H1 (cell line): ENCODE data around the gene OR5M11. TPM values are rescaled to one million over a fixed set of nuclear protein-coding genes. Genes with fewer than 3 reads are reported as not detected.

Experiments
- CTCF ChIA-PET: fragments of 300-600 bp; sonication (Branson Sonifier 250); formaldehyde crosslinking; loops from one replicate; lab custom pipeline; 2021; ENCODE audit not compliant: partially characterized antibody; lab: Charles Lee
- POLR2A ChIA-PET: fragments of 300-600 bp; sonication (Branson Sonifier 250); formaldehyde crosslinking; loops from one replicate; lab custom pipeline; 2021; ENCODE audit warnings: inconsistent platforms; ENCODE audit not compliant: partially characterized antibody; lab: Charles Lee
- DNase-seq, 2 experiments: peaks; one replicate each; pipeline versions ENCODE4 v3.0.0 to v3.0.0-alpha.2; 2010 to 2022; ENCODE audit warnings: low spot score in 2 of 2, low read depth in 1 of 2, mixed read lengths in 1 of 2
- FAIRE-seq: peaks from 2 replicates; lab custom pipeline; 2011; peaks lifted over from hg19 to GRCh38; lab: Jason Lieb, UNC
- H2AFZ ChIP-seq: 2 replicates; pipeline ENCODE4 v1.8.1; 2012; ENCODE audit warnings: low read length, inconsistent platforms
- H2AK5ac ChIP-seq: 2 replicates; pipeline ENCODE4 v1.6.1; 2013; ENCODE audit warnings: low read depth, low read length
- H2BK120ac ChIP-seq: replicated peaks from 2 replicates; pipeline ENCODE3; 2013; ENCODE audit warnings: low read depth, low read length, inconsistent platforms
- H2BK12ac ChIP-seq: 2 replicates; pipeline ENCODE4 v1.6.1; 2013; ENCODE audit warnings: low read depth, low read length
- H2BK15ac ChIP-seq: 2 replicates; pipeline ENCODE4 v1.6.1; 2013; ENCODE audit warnings: low read length
- H2BK20ac ChIP-seq: 2 replicates; pipeline ENCODE4 v1.6.1; 2013; ENCODE audit warnings: low read length
- H2BK5ac ChIP-seq: 2 replicates; pipeline ENCODE4 v1.6.1; 2013; ENCODE audit warnings: low read depth, low read length
- H3K14ac ChIP-seq: 2 replicates; pipeline ENCODE4 v1.6.1; 2013; ENCODE audit warnings: inconsistent platforms; ENCODE audit not compliant: insufficient read length
- H3K18ac ChIP-seq: 2 replicates; pipeline ENCODE4 v1.6.1; 2013; ENCODE audit warnings: low read length; ENCODE audit errors: extremely low read depth
- H3K23ac ChIP-seq: 2 replicates; pipeline ENCODE4 v1.6.1; 2013; ENCODE audit warnings: inconsistent platforms; ENCODE audit not compliant: insufficient read length
- H3K23me2 ChIP-seq: 2 replicates; pipeline ENCODE4 v1.6.1; 2013; ENCODE audit warnings: low read depth, low read length
- H3K27ac ChIP-seq: 2 replicates; pipeline ENCODE4 v1.6.1; 2011; ENCODE audit warnings: low read depth, low read length, inconsistent platforms
- H3K27me3 ChIP-seq, 4 experiments: replicated peaks in 1 of 4; 1 replicate in 1 of 4; 2 replicates in 3 of 4; pipeline versions ENCODE4 v1.6.1 to v1.8.1; 2011 to 2013; ENCODE audit warnings: low read length in 3 of 4, mild to moderate bottlenecking in 3 of 4, inconsistent platforms in 2 of 4, mixed read lengths in 2 of 4, moderate library complexity in 1 of 4; ENCODE audit not compliant: control insufficient read depth in 3 of 4, insufficient read depth in 3 of 4; ENCODE audit errors: extremely low read depth in 1 of 4
- H3K36me3 ChIP-seq, 4 experiments: 2 replicates each; pipeline versions ENCODE4 v1.6.1 to v1.8.1; 2011 to 2013; ENCODE audit warnings: mild to moderate bottlenecking in 4 of 4, low read length in 3 of 4, moderate library complexity in 2 of 4, control low read depth in 1 of 4, inconsistent platforms in 1 of 4; ENCODE audit not compliant: insufficient read depth in 4 of 4, control insufficient read depth in 2 of 4
- H3K4ac ChIP-seq: replicated peaks from 2 replicates; pipeline ENCODE3; 2013; ENCODE audit warnings: low read length, low read depth, mixed read lengths, inconsistent platforms; ENCODE audit not compliant: insufficient read length
- H3K4me1 ChIP-seq, 4 experiments: replicated peaks in 1 of 4; 1 replicate in 1 of 4; 2 replicates in 3 of 4; pipeline versions ENCODE4 v1.6.1 to v1.8.1; 2011 to 2013; ENCODE audit warnings: low read length in 3 of 4, inconsistent platforms in 2 of 4, mixed read lengths in 1 of 4; ENCODE audit not compliant: insufficient read depth in 4 of 4, control insufficient read depth in 3 of 4
- H3K4me2 ChIP-seq, 2 experiments: 2 replicates each; pipeline versions ENCODE4 v1.6.1 to v1.8.1; 2011 to 2013; ENCODE audit warnings: low read depth in 2 of 2, low read length in 2 of 2, control low read depth in 1 of 2, inconsistent platforms in 1 of 2, mild to moderate bottlenecking in 1 of 2; ENCODE audit not compliant: insufficient read depth in 1 of 2
- H3K4me3 ChIP-seq, 4 experiments: fragments of 200-600, 300-600 bp in 1 of 4; sonication (generic), shearing (Covaris generic), sonication (Bioruptor Twin) in 1 of 4; 2 replicates each; pipeline versions ENCODE4 v1.5.1 to v1.8.1; 2011 to 2016; ENCODE audit warnings: low read length in 4 of 4, low read depth in 3 of 4, control low read depth in 2 of 4, inconsistent platforms in 2 of 4, mild to moderate bottlenecking in 2 of 4, mixed read lengths in 1 of 4, moderate library complexity in 1 of 4; ENCODE audit not compliant: insufficient read depth in 2 of 4; ENCODE audit errors: extremely low read depth in 1 of 4
- H3K56ac ChIP-seq: replicated peaks from 2 replicates; pipeline ENCODE3; 2013; ENCODE audit warnings: low read depth, mild to moderate bottlenecking, mixed read lengths, low read length, inconsistent platforms; ENCODE audit not compliant: insufficient read length
- H3K79me1 ChIP-seq: 2 replicates; pipeline ENCODE4 v1.6.1; 2013; ENCODE audit warnings: low read depth, low read length, control low read depth
- H3K79me2 ChIP-seq, 2 experiments: 2 replicates each; pipeline versions ENCODE4 v1.6.1 to v1.8.1; 2012 to 2013; ENCODE audit warnings: low read length in 2 of 2, mild to moderate bottlenecking in 2 of 2, inconsistent platforms in 1 of 2; ENCODE audit not compliant: insufficient read depth in 2 of 2, control insufficient read depth in 1 of 2
- H3K9ac ChIP-seq, 4 experiments: replicated peaks in 1 of 4; 1 replicate in 1 of 4; 2 replicates in 3 of 4; pipeline versions ENCODE4 v1.6.1 to v1.8.1; 2011 to 2013; ENCODE audit warnings: low read depth in 3 of 4, low read length in 3 of 4, control low read depth in 2 of 4, mild to moderate bottlenecking in 2 of 4, moderate library complexity in 2 of 4, inconsistent platforms in 1 of 4; ENCODE audit errors: extremely low read depth in 1 of 4
- H3K9me3 ChIP-seq, 2 experiments: 2 replicates each; pipeline versions ENCODE4 v1.6.1 to v1.8.1; 2012 to 2013; ENCODE audit warnings: mild to moderate bottlenecking in 2 of 2, moderate library complexity in 2 of 2, control low read depth in 1 of 2, inconsistent platforms in 1 of 2, low read depth in 1 of 2, low read length in 1 of 2, mixed read lengths in 1 of 2; ENCODE audit not compliant: insufficient read depth in 2 of 2
- H4K20me1 ChIP-seq, 2 experiments: replicated peaks in 1 of 2; 2 replicates each; pipeline versions ENCODE3 to v1.8.1; 2011 to 2013; ENCODE audit warnings: inconsistent platforms in 2 of 2, low read length in 2 of 2, mild to moderate bottlenecking in 1 of 2; ENCODE audit not compliant: insufficient read depth in 2 of 2, control insufficient read depth in 1 of 2
- H4K5ac ChIP-seq: 2 replicates; pipeline ENCODE4 v1.6.1; 2013; ENCODE audit warnings: low read length, low read depth, mixed read lengths, inconsistent platforms; ENCODE audit not compliant: insufficient read length
- H4K8ac ChIP-seq: 2 replicates; pipeline ENCODE4 v1.8.0; 2013; ENCODE audit warnings: mild to moderate bottlenecking, moderate library complexity, low read length, inconsistent platforms; ENCODE audit not compliant: insufficient read depth; ENCODE audit errors: extremely low read depth
- H4K91ac ChIP-seq: replicated peaks from 2 replicates; pipeline ENCODE3; 2013; ENCODE audit warnings: low read length, mixed read lengths, inconsistent platforms; ENCODE audit not compliant: insufficient read length
- ATF3 ChIP-seq: IDR thresholded peaks from 2 replicates; pipeline ENCODE4 v1.6.1; 2011; ENCODE audit warnings: low read depth, mild to moderate bottlenecking, low read length; ENCODE audit not compliant: insufficient read depth
- CBX5 ChIP-seq: fragments of 300-800, 300-1000 bp; sonication (generic); IDR thresholded peaks from 2 replicates; pipeline ENCODE4 v1.7.1; 2016; ENCODE audit warnings: antibody characterized with exemption, low read length, low read depth
- E2F6 ChIP-seq: IDR thresholded peaks from 2 replicates; pipeline ENCODE4 v1.6.1; 2012; ENCODE audit warnings: inconsistent platforms
- JUND ChIP-seq: IDR thresholded peaks from 2 replicates; pipeline ENCODE4 v1.6.1; 2011; ENCODE audit warnings: mild to moderate bottlenecking, improper control_type of control experiment, low read length
- NANOG ChIP-seq: IDR thresholded peaks from 2 replicates; pipeline ENCODE4 v1.6.1; 2011; ENCODE audit warnings: low read length, low read depth, mild to moderate bottlenecking, inconsistent platforms; ENCODE audit not compliant: insufficient read depth, poor library complexity, severe bottlenecking
- RBBP5 ChIP-seq: IDR thresholded peaks from 2 replicates; pipeline ENCODE4 v1.7.1; 2012; ENCODE audit warnings: low read depth, mild to moderate bottlenecking, inconsistent platforms, low read length, moderate library complexity, borderline replicate concordance
- RFX5 ChIP-seq: IDR thresholded peaks from 2 replicates; pipeline ENCODE4 v1.6.1; 2011; ENCODE audit warnings: low read depth, low read length, improper control_type of control experiment, borderline replicate concordance
- RNF2 ChIP-seq: fragments of 200-900, 300-1000 bp; sonication (generic); IDR thresholded peaks from 2 replicates; pipeline ENCODE4 v1.7.1; 2016; ENCODE audit warnings: borderline replicate concordance, low read depth, mild to moderate bottlenecking, antibody characterized with exemption, low read length; ENCODE audit not compliant: poor library complexity, severe bottlenecking; ENCODE audit errors: missing control alignments
- SIRT6 ChIP-seq: IDR thresholded peaks from one replicate; pipeline ENCODE4 v1.7.1; 2012; ENCODE audit warnings: low read length, inconsistent platforms
- SIX5 ChIP-seq: IDR thresholded peaks from 2 replicates; pipeline ENCODE4 v1.6.1; 2011; ENCODE audit warnings: mild to moderate bottlenecking, low read depth, low read length
- SP1 ChIP-seq: IDR thresholded peaks from 2 replicates; pipeline ENCODE4 v1.6.1; 2011; ENCODE audit warnings: low read depth, low read length
- TCF12 ChIP-seq: IDR thresholded peaks from 2 replicates; pipeline ENCODE4 v1.6.1; 2011; ENCODE audit warnings: low read depth, mild to moderate bottlenecking, low read length
- TEAD4 ChIP-seq: IDR thresholded peaks from 2 replicates; pipeline ENCODE4 v1.6.1; 2012; ENCODE audit warnings: low read depth, low read length, inconsistent platforms, mixed read lengths
- WGBS, 2 experiments: shearing (Covaris generic) in 1 of 2; methylation state at CpG; one replicate each; pipeline versions ENCODE4 v1.1.6 to v1.1.7; 2013 to 2015; ENCODE audit warnings: low lambda C conversion rate in 2 of 2, mixed read lengths in 2 of 2, inconsistent platforms in 1 of 2, low coverage in 1 of 2, missing lambda C conversion rate in 1 of 2; ENCODE audit not compliant: insufficient replicate concordance in 2 of 2, insufficient coverage in 1 of 2, insufficient read length in 1 of 2; ENCODE audit errors: extremely low coverage in 1 of 2, missing lambda C conversion rate in 1 of 2; 5-methylcytosine and 5-hydroxymethylcytosine counted together
- polyA plus RNA-seq, 7 experiments: library from polyadenylated mRNA; depleted of rRNA in 3 of 7; stranded (reverse) in 5 of 7; unstranded in 2 of 7; fragments of >200 nt in 5 of 7; fragments of 200-250 nt in 2 of 7; gene quantifications; 1 replicate in 5 of 7; 2 replicates in 1 of 7; 4 replicates in 1 of 7; pipeline versions ENCODE4 v1.2.1 to v1.2.3, GENCODE V29; 2011 to 2013; ENCODE audit warnings: missing spikeins in 2 of 7, mixed read lengths in 2 of 7
- total RNA-seq: library from RNA; stranded (reverse); fragmentation: NEBNext Ultra II Directional; extraction: Animal tissue kit (Norgen Biotek cat#: 25700); gene quantifications from 2 replicates; pipeline ENCODE4 v1.2.1, GENCODE V29; 2021

OR5M11 gene
- total and polyA plus RNA-seq, 2 of the 8 experiments (the other 6 are each of a cell fraction or from before 2014, with no cell fraction given) = 0.08 TPM; not detected in 1

- Histone ChIP-seq H2BK15ac (no peak overlapping the region), H3K27ac (no peak overlapping the region), H4K20me1 (no peaks in the 10 kb centered on the region), H3K23ac (no peak overlapping the region), H3K9ac (no peak overlapping the region), H3K4ac (no peak overlapping the region), H3K23me2 (no peaks in the 10 kb centered on the region), H3K9me3 (no peaks in the 10 kb centered on the region), H3K36me3 (no peaks in the 10 kb centered on the region), H3K4me2 (no peak overlapping the region), H3K18ac (no peak overlapping the region), H2BK20ac (no peak overlapping the region), H3K79me1 (no peaks in the 10 kb centered on the region), H4K5ac (no peak overlapping the region), H2BK5ac (no peak overlapping the region), H2AFZ (no peak overlapping the region), H4K8ac (no peak overlapping the region), H3K56ac (no peak overlapping the region), H3K79me2 (no peaks in the 10 kb centered on the region), H2BK120ac (no peak overlapping the region), H4K91ac (no peak overlapping the region), H3K27me3 (no peaks in the 10 kb centered on the region), H3K4me3 (no peak overlapping the region), H3K14ac (no peak overlapping the region), H2BK12ac (no peak overlapping the region), H3K4me1 (no peaks in the 10 kb centered on the region), H2AK5ac (no peak overlapping the region)
- POLR2A ChIA-PET = no interaction called here
- FAIRE-seq (no peak), DNase-seq (no peak)
- WGBS, 2 experiments = 95% methylated on average over 1 of the region's 1 CpG; no CpG with 5 or more reads in 1 of the 2 experiments
- CTCF ChIA-PET = interaction anchor here (1.0 to 1.4 kb wide), 2 partner anchors 12 to 113 kb away, joined by 3 to 4 read pairs; no protein-coding TSS in a partner anchor
- TF ChIP-seq SIRT6 (no peak), TEAD4 (no peak), SIX5 (no peak), JUND (no peak), CBX5 (no peak), RBBP5 (no peak), TCF12 (no peak), E2F6 (no peak), NANOG (no peak), RNF2 (no peak), SP1 (no peak), ATF3 (no peak), RFX5 (no peak)
These were observed 29.8 kb downstream of the OR5M11 start for GRCh38 chr11:56513280-56513679.
